IMR-90 (cell line): ENCODE results near the gene ERP44. TPM values are rescaled to one million over a fixed set of nuclear protein-coding genes. Genes with fewer than 3 reads are reported as not detected.

Experiments
- ATAC-seq: fragments of 200-7000 bp; cut with Tn5 transposase; 2 replicates; pipeline ENCODE4 v1.9.1; 2020; ENCODE audit warnings: low read depth, mild to moderate bottlenecking, moderate library complexity
- BruUV-seq: library from RNA; stranded (reverse); fragments of 400-500 nt; replicated peaks from 2 replicates; lab custom pipeline; 2021; lab: Mats Ljungman, UMichigan
- CTCF ChIA-PET: fragments of 300-600 bp; formaldehyde crosslinking; extraction: SDS; loops from one replicate; lab custom pipeline; 2021; ENCODE audit warnings: antibody characterized with exemption; lab: Yijun Ruan, JAX
- POLR2A ChIA-PET: fragments of 300-600 bp; sonication (Branson Sonifier 250); formaldehyde crosslinking; loops from one replicate; lab custom pipeline; 2022; ENCODE audit warnings: antibody characterized with exemption; ENCODE audit not compliant: unreplicated experiment; lab: Charles Lee
- DNase-seq: peaks from one replicate; pipeline ENCODE4 v3.0.0; 2013
- H2AFZ ChIP-seq: replicated peaks from 2 replicates; pipeline ENCODE3; 2013; ENCODE audit warnings: low read length, mild to moderate bottlenecking; ENCODE audit not compliant: poor library complexity
- H2AK5ac ChIP-seq: 2 replicates; pipeline ENCODE4 v1.6.1; 2013; ENCODE audit warnings: low read depth, low read length, inconsistent platforms
- H2AK9ac ChIP-seq: replicated peaks from 2 replicates; pipeline ENCODE3; 2013; ENCODE audit warnings: mild to moderate bottlenecking, low read depth, low read length, moderate library complexity; ENCODE audit not compliant: poor library complexity
- H2BK120ac ChIP-seq: 2 replicates; pipeline ENCODE4 v1.6.1; 2013; ENCODE audit warnings: low read depth, low read length, inconsistent platforms
- H2BK15ac ChIP-seq: 3 replicates; pipeline ENCODE4 v1.6.1; 2013; ENCODE audit warnings: low read depth, low read length, inconsistent platforms
- H2BK20ac ChIP-seq: 2 replicates; pipeline ENCODE4 v1.6.1; 2013; ENCODE audit warnings: low read depth, mild to moderate bottlenecking, inconsistent platforms, low read length, moderate library complexity
- H2BK5ac ChIP-seq: 2 replicates; pipeline ENCODE4 v1.6.1; 2013; ENCODE audit warnings: mild to moderate bottlenecking, low read depth, low read length, inconsistent platforms; ENCODE audit not compliant: poor library complexity, severe bottlenecking
- H3K14ac ChIP-seq: replicated peaks from 2 replicates; pipeline ENCODE4 v1.6.1; 2013; ENCODE audit warnings: low read depth, low read length, inconsistent platforms
- H3K18ac ChIP-seq: 2 replicates; pipeline ENCODE4 v1.6.1; 2013; ENCODE audit warnings: low read depth, low read length, control low read depth
- H3K23ac ChIP-seq: 2 replicates; pipeline ENCODE4 v1.6.1; 2013; ENCODE audit warnings: low read depth, low read length, inconsistent platforms
- H3K27ac ChIP-seq: 2 replicates; pipeline ENCODE4 v1.5.1; 2013; ENCODE audit warnings: mild to moderate bottlenecking, control low read depth, low read length; ENCODE audit not compliant: insufficient read depth
- H3K27me3 ChIP-seq: 2 replicates; pipeline ENCODE4 v1.6.1; 2013; ENCODE audit warnings: low read length; ENCODE audit not compliant: control insufficient read depth, insufficient read depth
- H3K36me3 ChIP-seq: 2 replicates; pipeline ENCODE4 v1.6.1; 2013; ENCODE audit warnings: low read length, mixed read lengths; ENCODE audit not compliant: control insufficient read depth, insufficient read depth
- H3K4ac ChIP-seq: 2 replicates; pipeline ENCODE4 v1.6.1; 2013; ENCODE audit warnings: low read depth, low read length, inconsistent platforms
- H3K4me1 ChIP-seq: 2 replicates; pipeline ENCODE4 v1.6.1; 2013; ENCODE audit warnings: low read length, mixed read lengths; ENCODE audit not compliant: control insufficient read depth, insufficient read depth
- H3K4me2 ChIP-seq: 2 replicates; pipeline ENCODE4 v1.6.1; 2013; ENCODE audit warnings: low read depth, mild to moderate bottlenecking, control low read depth, low read length, moderate library complexity
- H3K4me3 ChIP-seq: 2 replicates; pipeline ENCODE4 v1.5.1; 2013; ENCODE audit warnings: low read depth, mild to moderate bottlenecking, control low read depth, low read length, moderate library complexity; ENCODE audit not compliant: insufficient read depth
- H3K56ac ChIP-seq: 2 replicates; pipeline ENCODE4 v1.6.1; 2013; ENCODE audit warnings: low read length, inconsistent platforms; ENCODE audit not compliant: insufficient read depth; ENCODE audit errors: extremely low read depth
- H3K79me1 ChIP-seq, 2 experiments: 2 replicates each; pipeline ENCODE4 v1.6.1; 2013; ENCODE audit warnings: low read length in 2 of 2, inconsistent platforms in 1 of 2, low read depth in 1 of 2
- H3K9ac ChIP-seq: 2 replicates; pipeline ENCODE4 v1.6.1; 2013; ENCODE audit warnings: low read depth, low read length, control low read depth
- H3K9me1 ChIP-seq: 2 replicates; pipeline ENCODE4 v1.6.1; 2013; ENCODE audit warnings: low read length, inconsistent platforms; ENCODE audit not compliant: insufficient read depth
- H3K9me3 ChIP-seq: 2 replicates; pipeline ENCODE4 v1.6.1; 2013; ENCODE audit warnings: low read length; ENCODE audit not compliant: control insufficient read depth, insufficient read depth
- H4K20me1 ChIP-seq: 2 replicates; pipeline ENCODE4 v1.6.1; 2013; ENCODE audit warnings: low read length, inconsistent platforms; ENCODE audit not compliant: insufficient read depth
- H4K5ac ChIP-seq: 2 replicates; pipeline ENCODE4 v1.6.1; 2013; ENCODE audit warnings: mild to moderate bottlenecking, low read depth, low read length, control low read depth
- H4K8ac ChIP-seq, 2 experiments: 2 replicates each; pipeline ENCODE4 v1.6.1; 2013; ENCODE audit warnings: low read depth in 2 of 2, low read length in 2 of 2, control low read depth in 1 of 2, inconsistent platforms in 1 of 2
- H4K91ac ChIP-seq: 2 replicates; pipeline ENCODE4 v1.6.1; 2013; ENCODE audit warnings: low read depth, low read length, inconsistent platforms; ENCODE audit not compliant: insufficient read depth
- MXI1 ChIP-seq: IDR thresholded peaks from 2 replicates; pipeline ENCODE4 v1.6.1; 2012; ENCODE audit warnings: low read depth, mild to moderate bottlenecking, low read length, moderate library complexity, borderline replicate concordance
- RCOR1 ChIP-seq: IDR thresholded peaks from 2 replicates; pipeline ENCODE4 v1.6.1; 2012; ENCODE audit warnings: mild to moderate bottlenecking, low read length, improper control_type of control experiment; ENCODE audit not compliant: insufficient replicate concordance
- WGBS, 2 experiments: methylation state at CpG; one replicate each; pipeline versions ENCODE4 v1.1.5 to v1.1.7; 2013; ENCODE audit warnings: missing lambda C conversion rate in 2 of 2; ENCODE audit not compliant: insufficient read length in 1 of 2; ENCODE audit errors: extremely low coverage in 2 of 2; 5-methylcytosine and 5-hydroxymethylcytosine counted together
- dilution Hi-C: fragments of 300-500 bp; cut with HindIII; formaldehyde crosslinking; loops from one replicate; pipeline ENCODE4 v1.14.3; 2018; ENCODE audit warnings: low sequenced_read_pairs; ENCODE audit not compliant: unreplicated experiment
- in situ Hi-C: fragments of 300-500 bp; cut with MboI; formaldehyde crosslinking; loops from 3 replicates; pipeline ENCODE4 v1.14.3; 2019; ENCODE audit warnings: low sequenced_read_pairs, inconsistent platforms, mixed read lengths
- intact Hi-C: fragments of 100-400 bp; cut with micrococcal nuclease; formaldehyde crosslinking; loops from 2 replicates; pipeline ENCODE4 v1.10.0; 2022
- polyA plus RNA-seq, 3 experiments: library from polyadenylated mRNA; depleted of rRNA; stranded (reverse); fragments of >200 nt; gene quantifications; 2 replicates each; pipeline ENCODE4 v1.2.3, GENCODE V29; 2012; ENCODE audit warnings: low replicate concordance in 1 of 3
- total RNA-seq: library from RNA; depleted of rRNA; stranded (reverse); fragments of >200 nt; gene quantifications from 2 replicates; pipeline ENCODE4 v1.2.3, GENCODE V29; 2012

The ERP44 gene
- total and polyA plus RNA-seq, 2 of the 4 experiments (the other 2 are of a cell fraction): 9.1 to 13.5 TPM

DNA sequence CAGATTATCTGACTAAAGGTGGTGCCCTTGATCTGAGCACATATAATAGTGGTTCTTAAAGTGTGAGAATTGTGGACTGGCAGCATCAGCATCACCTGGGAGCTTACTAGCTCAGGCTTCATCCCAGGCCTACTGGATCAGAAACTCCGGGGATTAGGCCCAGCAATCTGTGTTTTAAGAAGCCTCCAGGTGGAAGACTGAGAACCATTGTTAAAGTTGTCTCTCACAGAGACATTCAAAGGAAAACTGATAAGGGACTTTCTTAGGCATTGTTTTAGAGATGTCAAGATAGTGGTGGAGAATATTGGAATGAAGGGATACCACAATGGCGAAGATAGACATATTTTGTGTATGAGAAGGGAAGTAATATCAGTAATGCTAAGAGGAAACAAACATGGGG lies 132.8 kb downstream of the ERP44 start:
- Histone ChIP-seq H3K18ac (no peak overlapping the region), H3K4me2 (no peak overlapping the region), H4K91ac (no peak overlapping the region), H2BK120ac (no peak overlapping the region), H3K23ac (no peak overlapping the region), H3K4ac (no peak overlapping the region), H3K4me3 (no peak overlapping the region), H2BK20ac (no peak overlapping the region), H3K27ac (no peak overlapping the region), H3K4me1 (no peaks in the 10 kb centered on the region; the same call in 1 of the 2 replicates), H2AK5ac (no peak overlapping the region), H4K8ac (no peak overlapping the region), H2BK5ac (no peak overlapping the region), H3K27me3 (no peaks in the 10 kb centered on the region), H2AK9ac (no peak overlapping the region), H3K56ac (no peak overlapping the region), H3K79me1 (no peaks in the 10 kb centered on the region; a peak in 1 of 4 replicates), H3K36me3 (peaks cover 11% of the 10 kb centered on the region), H4K20me1 (no peaks in the 10 kb centered on the region), H2AFZ (no peak overlapping the region), H3K14ac (no peak overlapping the region), H2BK15ac (no peak overlapping the region), H4K5ac (no peak overlapping the region), H3K9me1 (peaks cover 4% of the 10 kb centered on the region; the same call in 1 of the 2 replicates), H3K9ac (no peak overlapping the region), H3K9me3 (no peaks in the 10 kb centered on the region)
- intact Hi-C loops: no loop called here
- no TSS peak for BruUV-seq
- in situ Hi-C loops: no loop called here
- 100% methylated on average over 2 of the region's 2 CpGs; no CpG with 5 or more reads in 1 of the 2 experiments for WGBS, 2 experiments
- ChIA-PET CTCF (no interaction called here), POLR2A (no interaction called here)
- TF ChIP-seq MXI1 (no peak), RCOR1 (no peak)
- ATAC-seq (no peak), DNase-seq (no peak)
- dilution Hi-C loops: no loop called here
